ENCODE measurements around the gene CBX4.

GRCh38 chr17:79783891-79784290 is 55.3 kb downstream of the CBX4 start:
- TF ChIP-seq, protein P1, sequence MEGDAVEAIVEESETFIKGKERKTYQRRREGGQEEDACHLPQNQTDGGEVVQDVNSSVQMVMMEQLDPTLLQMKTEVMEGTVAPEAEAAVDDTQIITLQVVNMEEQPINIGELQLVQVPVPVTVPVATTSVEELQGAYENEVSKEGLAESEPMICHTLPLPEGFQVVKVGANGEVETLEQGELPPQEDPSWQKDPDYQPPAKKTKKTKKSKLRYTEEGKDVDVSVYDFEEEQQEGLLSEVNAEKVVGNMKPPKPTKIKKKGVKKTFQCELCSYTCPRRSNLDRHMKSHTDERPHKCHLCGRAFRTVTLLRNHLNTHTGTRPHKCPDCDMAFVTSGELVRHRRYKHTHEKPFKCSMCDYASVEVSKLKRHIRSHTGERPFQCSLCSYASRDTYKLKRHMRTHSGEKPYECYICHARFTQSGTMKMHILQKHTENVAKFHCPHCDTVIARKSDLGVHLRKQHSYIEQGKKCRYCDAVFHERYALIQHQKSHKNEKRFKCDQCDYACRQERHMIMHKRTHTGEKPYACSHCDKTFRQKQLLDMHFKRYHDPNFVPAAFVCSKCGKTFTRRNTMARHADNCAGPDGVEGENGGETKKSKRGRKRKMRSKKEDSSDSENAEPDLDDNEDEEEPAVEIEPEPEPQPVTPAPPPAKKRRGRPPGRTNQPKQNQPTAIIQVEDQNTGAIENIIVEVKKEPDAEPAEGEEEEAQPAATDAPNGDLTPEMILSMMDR (IDR thresholded peaks at IDR 0.05): no peak
- TF ChIP-seq POLR2A (IDR thresholded peaks at IDR 0.05) (no peak), EP300 (IDR thresholded peaks at IDR 0.05) (no peak)
